ENCODE measurements around the gene NFE2L2. TPM values are rescaled to one million over a fixed set of nuclear protein-coding genes. Genes with fewer than 3 reads are reported as not detected.

NFE2L2 gene
- total RNA-seq, 4 donors from 2014 or later = 41.6 to 105 (median 65.2) TPM

DNA sequence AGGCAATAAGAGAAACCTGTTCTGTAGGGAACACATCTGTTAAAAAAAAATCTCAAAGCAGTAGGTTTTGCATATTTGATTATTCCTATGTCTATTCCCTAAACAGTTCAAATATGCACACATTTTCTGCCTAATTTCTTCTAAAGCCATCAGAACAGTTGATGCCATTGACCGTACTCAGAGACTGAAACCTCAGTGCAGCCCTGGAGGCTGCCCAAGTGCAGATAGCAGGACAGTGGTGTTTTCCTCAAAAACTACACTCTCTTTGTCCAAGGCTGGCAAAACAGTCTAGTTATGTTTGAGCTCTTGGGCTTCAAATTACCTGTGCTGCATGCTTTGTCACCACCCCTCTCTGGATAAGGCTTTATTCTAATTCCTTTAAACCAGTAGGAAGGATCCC lies 23.3 kb upstream of the NFE2L2 start:
- DNase-seq = no peak
- H3K4me3 ChIP-seq = no peak overlapping the region
- no peak overlapping the region for H3K27ac ChIP-seq
- intact Hi-C loops (cut with DNase I; ENCODE audit: low total_unique reads) (no loop called here), in situ Hi-C loops (cut with MboI; ENCODE audit: low pct_ligation_motif_present in 1 of 4, low pct_unique_long_range_greater_than_20kb in 1 of 4, low sequenced_read_pairs in 3 of 4) (no loop called here)
- no peak for TF ChIP-seq POLR2A (IDR thresholded peaks at IDR 0.05)
- no peak for TF ChIP-seq EP300 (IDR thresholded peaks at IDR 0.05; ENCODE audit: low read depth)
- TF ChIP-seq POLR2AphosphoS5 (IDR thresholded peaks at IDR 0.05) = no peak
- TF ChIP-seq, protein P1, sequence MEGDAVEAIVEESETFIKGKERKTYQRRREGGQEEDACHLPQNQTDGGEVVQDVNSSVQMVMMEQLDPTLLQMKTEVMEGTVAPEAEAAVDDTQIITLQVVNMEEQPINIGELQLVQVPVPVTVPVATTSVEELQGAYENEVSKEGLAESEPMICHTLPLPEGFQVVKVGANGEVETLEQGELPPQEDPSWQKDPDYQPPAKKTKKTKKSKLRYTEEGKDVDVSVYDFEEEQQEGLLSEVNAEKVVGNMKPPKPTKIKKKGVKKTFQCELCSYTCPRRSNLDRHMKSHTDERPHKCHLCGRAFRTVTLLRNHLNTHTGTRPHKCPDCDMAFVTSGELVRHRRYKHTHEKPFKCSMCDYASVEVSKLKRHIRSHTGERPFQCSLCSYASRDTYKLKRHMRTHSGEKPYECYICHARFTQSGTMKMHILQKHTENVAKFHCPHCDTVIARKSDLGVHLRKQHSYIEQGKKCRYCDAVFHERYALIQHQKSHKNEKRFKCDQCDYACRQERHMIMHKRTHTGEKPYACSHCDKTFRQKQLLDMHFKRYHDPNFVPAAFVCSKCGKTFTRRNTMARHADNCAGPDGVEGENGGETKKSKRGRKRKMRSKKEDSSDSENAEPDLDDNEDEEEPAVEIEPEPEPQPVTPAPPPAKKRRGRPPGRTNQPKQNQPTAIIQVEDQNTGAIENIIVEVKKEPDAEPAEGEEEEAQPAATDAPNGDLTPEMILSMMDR (IDR thresholded peaks at IDR 0.05) = no peak
- H3K9me3 ChIP-seq = no peaks in the 10 kb centered on the region
- peaks cover 0 to 5% (median 0%) of the 10 kb centered on the region in 4 donors for H3K4me1 ChIP-seq
- 91 to 100% methylated on average over 1 of the region's 1 CpG for WGBS, 2 donors (ENCODE audit: low coverage in 1 of 2)
- H3K36me3 ChIP-seq = no peaks in the 10 kb centered on the region
- H3K27me3 ChIP-seq = no peaks in the 10 kb centered on the region

DNA sequence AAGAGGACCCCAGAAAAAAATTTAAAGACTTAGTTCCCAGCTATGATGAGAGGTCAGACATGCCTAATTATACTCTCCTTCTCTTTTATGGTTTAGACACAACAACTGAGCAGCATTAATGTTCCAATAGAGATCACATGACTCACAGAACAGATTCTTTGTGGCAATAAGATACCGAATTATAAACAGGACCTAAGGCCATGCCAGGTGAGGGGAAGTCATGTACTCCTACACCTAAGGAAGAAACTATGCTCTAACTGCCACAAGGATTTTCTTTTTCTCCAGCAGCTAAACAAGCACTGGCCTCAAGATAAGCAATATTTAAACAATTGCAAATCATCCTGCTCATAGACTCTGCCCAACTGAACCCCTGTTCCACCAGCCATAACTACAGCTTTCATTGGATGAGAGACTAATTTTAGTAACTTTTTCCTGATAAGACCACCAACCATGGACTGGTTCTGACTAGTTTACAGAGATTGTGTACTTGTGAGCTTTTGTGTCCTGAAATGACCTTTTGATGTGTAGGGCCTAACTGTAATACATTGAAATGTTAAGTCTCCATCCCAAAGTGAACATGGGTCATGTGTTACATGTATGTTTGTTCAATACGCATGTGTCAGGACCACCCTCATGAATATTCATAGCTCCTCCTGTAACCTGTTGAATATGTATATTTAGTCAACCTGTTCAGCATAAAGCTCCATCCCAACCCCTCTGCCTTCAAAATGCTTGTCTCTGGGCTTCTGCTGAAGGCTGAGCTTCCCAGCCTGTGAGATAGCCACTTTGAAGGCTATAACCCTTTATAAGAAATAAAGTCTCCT lies 21.6 kb upstream of the NFE2L2 start:
- Histone ChIP-seq H3K9me3 (no peaks in the 10 kb centered on the region), H3K27me3 (no peaks in the 10 kb centered on the region), H3K4me3 (no peak overlapping the region), H3K36me3 (no peaks in the 10 kb centered on the region), H3K4me1 (peaks cover 0 to 5% (median 0%) of the 10 kb centered on the region in 4 donors), H3K27ac (no peak overlapping the region)
- WGBS, 2 donors (ENCODE audit: low coverage in 1 of 2) = 63% methylated on average over 2 of the region's 2 CpGs
- intact Hi-C loops (cut with DNase I; ENCODE audit: low total_unique reads) = no loop called here
- in situ Hi-C loops (cut with MboI; ENCODE audit: low pct_ligation_motif_present in 1 of 4, low pct_unique_long_range_greater_than_20kb in 1 of 4, low sequenced_read_pairs in 3 of 4) = no loop called here
- DNase-seq = no peak
- TF ChIP-seq POLR2AphosphoS5 (IDR thresholded peaks at IDR 0.05) (no peak), POLR2A (IDR thresholded peaks at IDR 0.05) (no peak), EP300 (IDR thresholded peaks at IDR 0.05; ENCODE audit: low read depth) (no peak)
- TF ChIP-seq, protein P1 (IDR thresholded peaks at IDR 0.05) = no peak

DNA sequence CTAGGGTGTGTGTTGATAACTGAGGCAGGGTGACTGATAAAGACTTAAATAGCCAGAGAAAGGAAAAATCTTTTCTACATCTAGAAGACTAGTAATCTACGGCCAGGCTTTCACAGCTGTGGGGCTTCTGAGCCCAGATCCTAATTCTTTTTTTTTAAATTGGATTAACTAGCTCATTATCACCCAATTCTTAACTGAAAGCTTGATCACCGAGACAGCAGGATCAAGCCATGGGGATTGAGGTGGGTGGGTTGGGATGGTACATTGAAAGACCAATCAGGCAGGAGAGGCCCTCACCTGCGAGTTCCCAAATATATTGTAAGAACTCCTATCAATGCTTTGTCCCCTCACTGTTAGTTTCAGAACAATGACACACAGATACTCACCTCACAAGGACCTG lies 20.0 kb upstream of the NFE2L2 start:
- Histone ChIP-seq H3K4me3 (no peak overlapping the region), H3K27ac (no peak overlapping the region), H3K9me3 (no peaks in the 10 kb centered on the region), H3K27me3 (no peaks in the 10 kb centered on the region), H3K36me3 (no peaks in the 10 kb centered on the region), H3K4me1 (peaks cover 0 to 5% (median 0%) of the 10 kb centered on the region in 4 donors)
- no peak for TF ChIP-seq POLR2AphosphoS5 (IDR thresholded peaks at IDR 0.05)
- 97% methylated on average over 3 of the region's 3 CpGs for WGBS, 2 donors (ENCODE audit: low coverage in 1 of 2)
- intact Hi-C loops (cut with DNase I; ENCODE audit: low total_unique reads) (no loop called here), in situ Hi-C loops (cut with MboI; ENCODE audit: low pct_ligation_motif_present in 1 of 4, low pct_unique_long_range_greater_than_20kb in 1 of 4, low sequenced_read_pairs in 3 of 4) (no loop called here)
- no peak for DNase-seq

DNA sequence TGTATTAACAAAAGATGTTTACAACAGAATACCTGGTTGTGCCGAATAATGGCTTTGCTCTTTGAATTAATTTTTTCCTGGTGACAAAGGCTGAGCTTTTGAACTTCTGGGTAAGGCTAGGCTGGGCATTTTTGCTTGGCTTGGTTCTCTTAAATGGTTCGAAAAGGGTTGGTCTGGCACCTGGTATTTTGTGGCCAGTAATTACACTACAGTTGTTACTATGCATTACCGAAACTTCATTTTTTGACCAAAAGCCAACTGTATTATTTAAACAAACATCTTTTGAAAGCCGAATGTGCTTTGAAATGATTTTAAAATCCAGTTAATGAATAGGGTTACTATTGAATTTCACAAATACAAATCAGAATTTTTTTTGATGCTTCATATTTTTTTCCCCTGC lies 19.4 kb upstream of the NFE2L2 start:
- intact Hi-C loops (cut with DNase I; ENCODE audit: low total_unique reads) (no loop called here), in situ Hi-C loops (cut with MboI; ENCODE audit: low pct_ligation_motif_present in 1 of 4, low pct_unique_long_range_greater_than_20kb in 1 of 4, low sequenced_read_pairs in 3 of 4) (no loop called here)
- TF ChIP-seq POLR2AphosphoS5 (IDR thresholded peaks at IDR 0.05) = no peak
- TF ChIP-seq, protein P1 (IDR thresholded peaks at IDR 0.05) = no peak
- TF ChIP-seq POLR2A (IDR thresholded peaks at IDR 0.05) = no peak
- no peak for TF ChIP-seq EP300 (IDR thresholded peaks at IDR 0.05; ENCODE audit: low read depth)
- Histone ChIP-seq H3K27ac (no peak overlapping the region), H3K9me3 (no peaks in the 10 kb centered on the region), H3K4me3 (no peak overlapping the region), H3K27me3 (no peaks in the 10 kb centered on the region), H3K4me1 (peaks cover 0 to 5% (median 0%) of the 10 kb centered on the region in 4 donors), H3K36me3 (no peaks in the 10 kb centered on the region)
- 86 to 88% methylated on average over 4 of the region's 4 CpGs for WGBS, 2 donors (ENCODE audit: low coverage in 1 of 2)
- no peak for DNase-seq

Data from transverse colon (tissue), 4 donors.